HG02852 (cell line): Measurements from ENCODE around the gene VWA5B1.

Source experiments
- ATAC-seq: cut with Tn5 transposase; IDR thresholded peaks from one replicate; pipeline ENCODE4 v1.9.1; 2021; ENCODE audit warnings: mild to moderate bottlenecking, moderate library complexity; ENCODE audit not compliant: unreplicated experiment

Gene VWA5B1

DNA sequence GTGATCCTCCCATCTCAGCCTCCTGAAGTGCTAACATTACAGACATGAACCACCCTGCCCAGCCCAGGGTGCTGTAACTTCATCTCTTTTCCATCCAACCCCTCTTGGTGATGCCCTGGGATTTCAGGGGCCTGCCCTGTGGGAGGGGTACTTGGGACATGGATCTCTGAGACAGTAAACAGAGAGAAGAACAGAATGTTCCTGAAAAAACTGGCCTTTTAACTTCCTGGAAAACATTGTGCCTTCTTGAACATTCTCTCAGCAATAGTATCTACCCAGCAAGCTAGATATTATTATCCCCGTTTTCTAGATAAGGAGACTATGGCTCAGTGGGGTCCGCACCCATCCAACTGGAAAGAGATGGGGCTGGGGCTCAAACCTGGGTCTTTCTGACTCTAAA, 57.0 kb downstream of the VWA5B1 start:
- ATAC-seq, result no peak

DNA sequence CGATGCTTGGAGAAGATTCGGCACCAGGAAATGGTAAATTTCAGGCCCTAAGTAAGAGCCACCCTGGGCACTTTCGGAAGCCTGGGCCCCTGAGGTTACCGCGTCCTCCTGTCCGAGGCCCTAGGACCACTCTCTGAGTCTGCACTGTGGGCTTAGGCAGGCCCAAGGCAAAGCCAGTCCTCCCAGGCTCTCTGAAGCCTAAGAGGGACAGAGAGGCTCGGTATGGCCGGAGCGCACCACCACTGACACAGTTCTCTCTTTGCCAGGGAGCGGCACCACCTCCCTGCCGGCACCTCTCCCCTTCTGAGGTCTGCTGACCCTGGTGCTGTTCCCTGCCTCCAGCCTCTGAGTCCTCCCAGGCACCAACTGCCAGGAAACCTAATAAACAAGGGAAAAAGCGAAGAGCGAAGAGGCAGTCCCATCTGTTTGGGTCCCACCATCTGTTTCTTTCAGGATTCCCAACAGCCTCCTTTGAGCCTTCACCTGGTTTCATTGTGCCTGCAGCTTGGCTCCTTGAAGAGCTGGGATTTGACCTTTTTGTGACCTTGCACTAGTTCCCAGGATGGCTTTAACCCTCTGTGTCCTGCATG, 57.7 kb downstream of the VWA5B1 start:
- no peak for ATAC-seq

- ATAC-seq, result no peak
These were observed 58.9 kb downstream of the VWA5B1 start for GRCh38 chr1:20349561-20349960.

DNA sequence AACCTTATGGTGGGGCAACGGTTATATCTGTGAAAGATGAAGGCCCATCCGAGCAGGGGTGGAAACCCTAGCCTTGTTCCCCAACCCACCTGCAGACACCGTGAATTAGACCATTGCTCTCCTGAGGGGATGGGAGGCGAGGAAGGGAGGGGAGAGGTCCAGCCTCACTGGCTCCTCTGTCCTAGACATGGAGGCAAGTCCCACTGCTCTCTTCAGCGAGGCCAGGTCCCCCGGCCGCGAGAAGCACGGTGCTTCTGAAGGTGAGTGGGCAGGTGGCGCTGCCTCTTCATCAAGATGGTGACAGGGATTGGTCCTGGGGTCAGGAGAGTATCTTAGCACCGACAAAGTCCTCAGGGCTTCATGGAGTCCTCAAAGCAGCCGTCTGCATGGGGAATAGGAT, 59.3 kb downstream of the VWA5B1 start:
- no peak for ATAC-seq

- ATAC-seq, result no peak
These were observed 59.7 kb downstream of the VWA5B1 start for GRCh38 chr1:20350421-20350820.

DNA sequence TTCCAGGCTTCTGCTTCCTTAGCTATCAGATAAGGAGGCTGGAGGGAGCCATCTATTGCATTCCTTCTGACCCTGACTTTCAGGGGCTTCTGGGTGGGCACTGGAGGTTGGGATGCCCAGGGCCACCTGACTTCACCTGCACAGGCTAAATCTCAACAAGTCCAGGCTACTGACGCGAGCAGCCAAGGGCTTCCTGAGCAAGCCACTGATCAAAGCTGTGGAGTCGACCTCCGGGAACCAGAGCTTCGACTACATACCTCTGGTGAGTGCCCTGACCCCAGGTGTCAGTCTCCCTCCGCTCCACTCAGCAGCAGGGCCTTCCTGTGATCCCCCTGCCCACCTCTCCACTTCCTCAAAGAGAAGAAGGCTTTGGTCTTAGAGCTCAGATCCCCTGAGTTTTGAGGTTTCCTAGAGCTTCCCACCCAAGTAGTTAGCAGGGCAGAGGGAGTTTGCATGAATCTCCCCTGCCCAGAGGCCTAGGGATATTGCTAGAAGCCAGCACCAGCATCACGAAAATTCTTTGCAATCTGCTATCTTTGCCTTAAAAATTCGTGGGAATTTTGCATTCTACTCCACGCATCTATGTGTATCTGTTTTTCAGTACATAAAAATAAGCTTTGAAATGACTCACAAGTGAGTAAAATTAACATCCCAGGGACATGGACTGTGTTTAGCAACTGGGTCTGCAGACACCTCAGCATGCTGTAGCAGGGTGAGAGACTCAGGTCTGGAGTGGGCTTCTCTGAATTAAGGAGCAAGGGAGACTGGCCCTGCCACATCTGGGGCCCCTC, 61.4 kb downstream of the VWA5B1 start:
- ATAC-seq, result no peak

DNA sequence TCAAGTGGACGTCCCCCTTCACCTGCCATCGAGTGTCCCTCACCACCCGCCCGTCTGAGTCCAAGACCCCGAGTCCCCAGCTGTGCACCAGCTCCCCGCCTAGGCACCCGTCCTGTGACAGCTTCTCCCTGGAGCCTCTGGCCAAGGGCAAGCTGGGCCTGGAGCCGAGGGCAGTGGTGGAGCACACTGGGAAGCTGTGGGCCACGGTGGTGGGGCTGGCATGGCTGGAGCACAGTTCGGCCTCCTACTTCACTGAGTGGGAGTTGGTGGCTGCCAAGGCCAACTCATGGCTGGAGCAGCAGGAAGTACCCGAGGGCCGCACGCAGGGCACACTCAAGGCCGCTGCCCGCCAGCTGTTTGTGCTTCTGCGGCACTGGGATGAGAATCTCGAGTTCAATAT, 63.2 kb downstream of the VWA5B1 start:
- no peak for ATAC-seq

DNA sequence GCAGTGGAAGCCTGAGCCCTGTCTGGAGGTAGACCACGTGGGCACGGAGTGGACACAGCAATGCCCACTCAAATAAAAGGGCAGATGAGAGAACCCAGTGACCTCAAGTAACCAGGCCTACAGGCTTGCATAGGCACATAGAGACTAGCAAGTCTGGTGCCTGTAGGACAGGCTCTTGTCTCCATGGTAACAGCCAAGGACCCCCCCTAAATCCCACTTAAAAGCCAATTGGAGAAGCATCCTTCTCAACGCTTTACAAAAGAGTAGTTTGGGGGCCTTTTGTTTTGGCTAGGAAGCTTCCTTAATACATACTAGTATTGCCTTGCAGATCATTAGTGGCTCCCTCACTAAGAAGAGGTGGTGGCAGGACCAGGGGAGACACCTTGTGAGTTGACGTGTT, 63.9 kb downstream of the VWA5B1 start:
- no peak for ATAC-seq

GRCh38 chr1:20355101-20355827, 64.6 kb downstream of the VWA5B1 start:
- ATAC-seq, result no peak

DNA sequence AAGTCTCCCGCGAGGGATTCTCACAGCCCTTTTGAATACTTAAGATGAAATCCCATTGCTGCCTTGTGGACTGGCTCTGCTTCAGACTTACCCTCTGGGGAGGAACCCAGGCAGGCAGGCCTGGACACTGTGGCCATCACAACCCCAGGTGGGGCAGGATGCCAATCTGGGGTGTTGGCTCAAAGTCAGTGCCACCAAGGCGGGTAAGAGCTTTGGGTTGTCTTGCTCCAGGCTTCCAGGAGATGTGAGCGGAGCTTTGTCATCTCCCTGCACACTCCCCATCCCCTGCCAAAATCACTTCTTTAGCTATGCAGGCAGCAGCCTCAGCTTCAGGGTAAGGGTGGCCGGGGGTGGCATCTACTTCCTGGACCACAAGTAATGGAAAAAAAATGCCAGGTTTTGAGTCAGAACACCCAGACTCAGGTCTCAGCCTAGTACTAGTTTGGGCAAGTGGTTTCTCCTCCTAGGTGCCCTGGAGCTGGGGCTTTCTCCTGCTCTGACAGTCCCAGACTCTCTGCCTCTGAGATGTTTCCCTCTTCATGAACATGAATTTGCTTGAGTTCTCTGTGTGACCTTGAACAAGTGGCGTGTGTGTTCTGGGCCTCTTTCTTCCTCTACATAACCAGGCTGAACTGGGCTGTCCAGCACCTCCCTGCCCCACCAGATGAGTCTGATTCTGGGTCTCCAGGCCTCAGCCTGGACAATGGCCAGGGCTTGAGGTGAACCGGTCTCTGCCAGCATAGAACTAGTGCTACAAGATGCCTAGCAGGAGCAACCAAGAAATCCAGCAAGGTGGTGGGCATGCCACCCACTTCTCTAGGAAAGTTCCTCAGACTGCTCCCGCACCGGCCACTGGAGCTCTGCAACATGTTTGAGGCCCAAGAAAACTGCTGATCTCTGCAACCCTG, 65.4 kb downstream of the VWA5B1 start:
- no peak for ATAC-seq

- ATAC-seq, result no peak
These were observed 66.3 kb downstream of the VWA5B1 start for GRCh38 chr1:20356850-20357459.

DNA sequence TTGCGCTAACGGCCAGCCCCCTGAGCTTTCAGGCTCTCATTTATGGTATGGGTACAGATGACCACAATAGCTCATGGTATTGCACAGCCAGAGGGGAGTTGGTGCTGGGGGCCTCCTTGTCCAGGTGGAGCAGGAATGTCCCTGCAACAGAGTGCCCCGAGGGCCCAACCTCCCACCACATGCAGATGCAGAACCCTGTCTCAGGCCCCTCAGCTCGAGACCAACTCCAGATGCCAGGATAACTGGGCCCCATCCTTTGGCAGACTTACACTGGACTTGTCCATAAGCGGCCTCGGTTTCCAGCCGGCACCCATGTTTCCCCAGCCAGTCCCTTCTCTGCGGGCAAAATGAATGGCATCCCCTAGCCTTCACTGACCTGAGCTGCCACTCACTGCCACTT, 67.1 kb downstream of the VWA5B1 start:
- no peak for ATAC-seq

DNA sequence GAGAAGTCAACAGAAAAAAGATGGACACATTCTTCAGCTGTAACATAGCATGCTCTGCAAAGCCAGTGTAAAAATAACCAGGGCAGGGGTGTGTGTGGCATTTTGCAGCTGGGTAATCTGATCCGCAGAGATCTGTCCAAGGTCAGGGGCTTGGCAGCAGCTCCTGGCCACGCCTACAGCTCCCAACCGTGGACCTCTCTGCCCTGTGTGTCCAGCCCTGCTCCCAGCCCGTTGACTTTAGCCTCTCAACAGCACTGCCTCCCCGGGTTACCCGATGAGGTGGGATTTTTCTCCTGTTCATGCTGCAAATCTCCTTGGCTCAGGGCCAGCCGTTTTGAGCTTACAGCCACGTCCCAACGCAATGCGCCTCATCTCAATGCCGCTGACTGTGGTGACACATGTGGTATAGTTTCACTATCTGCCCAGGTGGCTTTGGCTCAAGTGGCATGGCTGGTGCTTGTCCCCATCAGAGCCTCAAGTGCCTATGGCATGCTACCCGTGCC, 68.1 kb downstream of the VWA5B1 start:
- ATAC-seq, result no peak

DNA sequence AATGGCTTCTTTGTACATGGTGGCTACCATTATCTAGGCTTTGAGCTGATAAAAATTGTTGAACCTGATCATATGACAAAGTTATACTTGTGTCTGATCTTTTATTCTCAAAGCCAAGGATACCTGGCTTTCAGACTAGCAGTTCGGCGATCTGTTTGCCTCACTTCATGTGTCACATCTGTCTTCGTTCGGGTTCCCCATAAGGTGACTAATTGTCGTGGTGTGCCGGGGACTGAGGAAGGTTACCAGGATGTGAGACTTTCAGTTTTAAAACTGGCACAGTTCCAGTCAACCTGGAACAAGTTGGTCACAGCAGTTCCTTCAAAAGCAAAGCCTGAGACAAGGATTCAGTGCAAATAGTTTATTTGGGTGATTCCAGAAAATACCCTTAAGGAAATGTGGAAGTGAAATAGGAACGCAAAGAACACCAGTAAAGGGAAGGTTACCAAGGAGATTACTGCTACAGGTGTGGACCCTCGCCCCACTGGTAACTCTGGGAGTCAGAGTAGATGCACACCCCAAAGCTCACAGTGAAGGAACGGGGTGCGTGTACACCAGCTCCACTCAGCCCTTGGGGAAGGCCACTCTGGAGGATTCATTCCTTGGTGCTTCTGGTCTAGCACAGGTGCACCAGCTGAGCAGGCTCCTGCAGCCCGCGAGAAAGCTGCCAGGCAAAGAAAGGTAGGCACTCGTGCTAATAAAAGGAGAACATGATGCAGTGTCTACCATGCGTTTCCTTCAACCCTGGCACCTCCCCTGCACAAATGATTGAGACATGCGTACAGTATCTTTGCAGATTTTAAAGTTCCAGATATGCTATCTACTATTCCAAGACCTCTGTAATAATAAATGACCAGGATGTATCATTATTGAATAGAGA, 69.0 kb downstream of the VWA5B1 start:
- no peak for ATAC-seq

DNA sequence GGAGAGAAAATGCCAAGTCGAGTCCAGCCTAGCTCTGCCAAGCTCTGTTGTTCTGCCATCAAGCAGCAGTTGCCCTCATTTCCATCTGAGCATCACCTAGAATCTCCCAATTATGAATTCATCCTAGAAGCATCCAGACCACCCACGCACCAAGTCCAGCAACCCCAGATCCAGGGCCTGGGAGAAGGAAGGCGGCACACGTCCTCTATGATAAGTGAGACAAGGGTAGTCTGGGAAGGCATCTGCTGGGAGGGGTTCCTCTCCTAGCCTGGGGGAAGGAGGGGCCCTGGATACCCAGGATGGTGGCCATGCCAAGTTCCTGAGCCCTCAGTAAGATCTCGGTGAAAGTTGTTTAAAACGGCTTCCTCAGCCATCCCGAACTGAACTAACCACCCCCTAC, 70.7 kb downstream of the VWA5B1 start:
- ATAC-seq, result no peak

- no peak for ATAC-seq
These were observed 71.2 kb downstream of the VWA5B1 start for GRCh38 chr1:20361805-20362381.

DNA sequence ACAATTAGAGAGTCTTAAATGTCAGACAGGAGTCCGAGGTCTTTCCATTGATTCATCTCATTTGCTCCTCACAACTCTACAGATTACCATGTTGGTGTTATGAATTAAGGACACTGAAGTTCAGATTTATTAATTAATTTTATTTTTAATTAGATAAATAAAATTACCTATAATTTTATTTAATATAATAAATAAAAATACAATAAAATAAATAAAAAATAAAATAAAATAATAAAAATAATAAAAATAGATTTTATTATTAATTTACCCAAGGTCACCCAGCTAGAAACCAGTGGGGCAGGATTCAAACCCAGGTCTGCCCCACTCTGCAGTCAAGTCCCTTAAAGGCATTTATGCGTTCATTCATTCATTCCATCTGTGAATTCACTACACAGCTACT, 72.2 kb downstream of the VWA5B1 start:
- no peak for ATAC-seq

- no peak for ATAC-seq
These were observed 74.9 kb downstream of the VWA5B1 start for GRCh38 chr1:20365421-20366055.

DNA sequence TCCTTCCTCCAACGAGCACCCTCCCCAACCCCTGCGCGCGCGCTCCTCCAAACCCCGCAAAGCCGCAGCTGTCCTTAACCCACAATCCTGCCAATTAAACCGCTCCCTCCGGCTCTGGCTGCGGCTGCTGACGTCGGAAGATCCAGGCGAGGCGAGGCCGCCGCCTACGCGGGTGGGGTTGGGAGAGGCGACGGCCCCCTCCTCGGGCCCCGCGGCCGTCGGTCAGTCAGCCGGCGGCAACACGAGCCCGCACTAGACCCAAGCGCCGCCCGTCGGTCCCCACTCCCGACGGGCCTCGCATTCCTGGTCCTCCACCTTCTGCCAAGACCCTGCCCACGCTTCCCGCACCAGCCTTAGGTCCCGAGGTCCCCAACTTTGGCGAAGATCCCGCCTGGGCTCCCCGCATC, 75.4 kb downstream of the VWA5B1 start:
- no peak for ATAC-seq
